ENCODE data around the gene IL1RAPL2.

DNA sequence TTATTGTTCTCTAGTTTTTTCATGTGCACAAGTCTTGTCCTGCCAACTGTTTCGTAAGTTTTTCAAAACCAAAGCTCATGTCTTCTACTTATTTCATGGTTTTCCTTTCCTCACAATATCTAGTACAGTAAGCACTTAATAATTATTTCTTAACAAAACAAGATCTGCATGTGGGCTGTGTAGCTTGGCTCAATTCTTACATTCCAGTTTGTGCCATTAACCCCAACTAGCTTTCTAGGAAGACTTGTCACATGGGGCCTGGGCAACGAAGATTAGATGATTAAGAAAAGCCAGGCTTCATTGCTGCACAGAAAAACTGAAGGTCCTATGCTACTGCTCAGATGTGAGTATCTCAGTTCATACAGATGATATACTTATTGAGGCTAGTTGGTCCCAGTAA is 809.8 kb downstream of the IL1RAPL2 start:
- no peak for TF ChIP-seq FOXA1 (IDR thresholded peaks at IDR 0.05)
- TF ChIP-seq SP1 (IDR thresholded peaks at IDR 0.05): no peak
- no peak for TF ChIP-seq HDGF (IDR thresholded peaks at IDR 0.05; ENCODE audit: borderline replicate concordance)
- no peak for TF ChIP-seq BHLHE40 (IDR thresholded peaks at IDR 0.05; ENCODE audit: borderline replicate concordance)
- TF ChIP-seq FOXM1 (IDR thresholded peaks at IDR 0.05; ENCODE audit: borderline replicate concordance): no peak
- TF ChIP-seq NFRKB (IDR thresholded peaks at IDR 0.05): no peak
- TF ChIP-seq FOXK2 (IDR thresholded peaks at IDR 0.05): no peak
- no peak for TF ChIP-seq SUZ12 (IDR thresholded peaks at IDR 0.05)
- TF ChIP-seq, protein P1, sequence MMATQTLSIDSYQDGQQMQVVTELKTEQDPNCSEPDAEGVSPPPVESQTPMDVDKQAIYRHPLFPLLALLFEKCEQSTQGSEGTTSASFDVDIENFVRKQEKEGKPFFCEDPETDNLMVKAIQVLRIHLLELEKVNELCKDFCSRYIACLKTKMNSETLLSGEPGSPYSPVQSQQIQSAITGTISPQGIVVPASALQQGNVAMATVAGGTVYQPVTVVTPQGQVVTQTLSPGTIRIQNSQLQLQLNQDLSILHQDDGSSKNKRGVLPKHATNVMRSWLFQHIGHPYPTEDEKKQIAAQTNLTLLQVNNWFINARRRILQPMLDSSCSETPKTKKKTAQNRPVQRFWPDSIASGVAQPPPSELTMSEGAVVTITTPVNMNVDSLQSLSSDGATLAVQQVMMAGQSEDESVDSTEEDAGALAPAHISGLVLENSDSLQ (IDR thresholded peaks at IDR 0.05): no peak
- TF ChIP-seq L3MBTL2 (conservative IDR thresholded peaks at IDR 0.05): no peak
- TF ChIP-seq ELF4 (IDR thresholded peaks at IDR 0.05): no peak
- TF ChIP-seq ZNF384 (IDR thresholded peaks at IDR 0.05): no peak
- TF ChIP-seq ARNT (IDR thresholded peaks at IDR 0.05): no peak
- no peak for TF ChIP-seq LEF1 (IDR thresholded peaks at IDR 0.05; ENCODE audit: borderline replicate concordance)
